Measurements from ENCODE around the gene ADGRD2.
A peak's percentile ranks its signal among the peaks of the same experiment; 100 is the strongest.

Gene ADGRD2

DNA sequence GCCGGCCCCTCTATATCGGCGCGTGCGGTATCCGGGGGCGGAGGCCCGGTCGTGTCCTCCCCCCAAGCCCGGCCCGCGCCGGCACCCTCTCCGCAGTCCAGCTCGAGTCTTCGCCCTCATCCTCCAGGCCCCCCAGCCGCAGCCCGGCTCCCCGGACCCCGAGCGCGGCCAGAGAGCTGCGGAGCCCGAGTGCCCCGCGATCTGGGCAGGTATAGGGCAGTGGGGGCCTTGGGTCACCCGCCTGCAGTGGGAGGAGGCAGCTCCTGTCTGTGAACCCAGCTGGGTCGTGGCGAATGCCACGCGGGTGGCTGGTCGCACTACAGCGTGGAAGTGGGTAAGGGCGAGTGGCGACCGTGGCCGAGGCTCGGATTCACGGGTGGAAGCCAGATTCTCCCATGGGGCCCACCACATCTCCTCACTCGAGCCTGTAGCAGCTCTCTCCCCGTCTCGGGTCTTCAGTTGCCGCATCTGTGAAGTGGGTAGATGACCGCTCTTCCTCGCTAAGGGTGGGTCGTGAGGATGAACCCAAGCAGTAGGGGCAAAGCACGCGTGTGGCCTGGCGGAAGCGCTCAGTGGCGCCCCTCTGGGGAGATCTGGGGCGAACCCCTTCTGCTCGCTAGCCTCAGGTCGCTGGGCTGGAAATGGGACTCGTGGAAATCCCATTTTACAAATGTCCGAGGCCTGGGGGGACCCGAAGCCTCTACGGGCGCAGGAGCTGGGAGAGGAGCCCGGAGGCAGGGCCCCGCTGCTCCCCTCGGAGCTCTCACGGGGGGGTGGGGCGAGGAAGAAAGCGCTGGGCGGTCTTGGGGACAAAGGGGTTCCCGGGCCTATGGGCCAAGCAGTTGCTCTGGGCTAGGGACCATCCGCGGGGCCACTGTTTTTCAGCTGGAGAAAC lies 55.0 kb downstream of the ADGRD2 start:
- H3K9ac ChIP-seq (ENCODE audit: low read depth, low read length, poor library complexity), result peak overlapping the region; percentile 81
- H2BK12ac ChIP-seq (ENCODE audit: low read length), result no peak overlapping the region
- peak overlapping the region; percentile 9 for H2BK120ac ChIP-seq (ENCODE audit: low read depth, low read length)
- H3K4me3 ChIP-seq (ENCODE audit: low read length in 2 of 2), result peak overlapping the region in 1 of 2 donors; percentile 67
- H3K23ac ChIP-seq (ENCODE audit: low read depth, low read length, poor library complexity), result peak overlapping the region; percentile 98
- no peak for DNase-seq (ENCODE audit: low spot score)
- H2BK5ac ChIP-seq (ENCODE audit: low read length), result no peak overlapping the region
- no peak overlapping the region for H3K27ac ChIP-seq (replicated peaks; ENCODE audit: low read length)
- H3K4me2 ChIP-seq (ENCODE audit: insufficient read depth, low read length, poor library complexity, severe bottlenecking), result peak overlapping the region; percentile 86
- H4K8ac ChIP-seq (ENCODE audit: low read depth, low read length), result peak overlapping the region; percentile 48
- peaks cover 28 to 75% (median 47%) of the 10 kb centered on the region in 3 experiments for H3K27me3 ChIP-seq (ENCODE audit: control insufficient read depth in 3 of 3, insufficient read depth in 3 of 3, low read depth in 1 of 3, low read length in 3 of 3)
- peak overlapping the region; percentile 90 for H3K18ac ChIP-seq (ENCODE audit: low read length)
- peak overlapping the region; percentile 98 for H2BK15ac ChIP-seq (ENCODE audit: low read length)
- H3K9me3 ChIP-seq (replicated peaks in 1 of 2; ENCODE audit: control insufficient read depth in 2 of 2, insufficient read depth in 1 of 2, low read depth in 1 of 2, low read length in 2 of 2), result peaks cover 0 to 4% of the 10 kb centered on the region in 2 donors
- peaks cover 0 to 6% of the 10 kb centered on the region in 2 donors for H3K4me1 ChIP-seq (ENCODE audit: control insufficient read depth in 2 of 2, insufficient read depth in 1 of 2, low read depth in 1 of 2, low read length in 2 of 2)
- H3K36me3 ChIP-seq (replicated peaks in 1 of 2; ENCODE audit: control insufficient read depth in 2 of 2, insufficient read depth in 2 of 2, low read length in 2 of 2), result no peaks in the 10 kb centered on the region
- H3K14ac ChIP-seq (ENCODE audit: low read length), result peak overlapping the region; percentile 94
- H2AK5ac ChIP-seq (ENCODE audit: low read depth, low read length), result peak overlapping the region; percentile 99
- H3K4ac ChIP-seq (ENCODE audit: low read length), result no peak overlapping the region
- WGBS, 2 donors (ENCODE audit: extremely low coverage in 2 of 2, insufficient read length in 2 of 2, insufficient replicate concordance in 1 of 2), result no CpG with 5 or more reads among the region's 69 CpGs
- no peaks in the 10 kb centered on the region for H3K79me1 ChIP-seq (ENCODE audit: low read depth, low read length)
- H4K91ac ChIP-seq (ENCODE audit: low read depth, low read length, poor library complexity), result no peak overlapping the region
- H2AFZ ChIP-seq (ENCODE audit: low read length), result peak overlapping the region; percentile 53

DNA sequence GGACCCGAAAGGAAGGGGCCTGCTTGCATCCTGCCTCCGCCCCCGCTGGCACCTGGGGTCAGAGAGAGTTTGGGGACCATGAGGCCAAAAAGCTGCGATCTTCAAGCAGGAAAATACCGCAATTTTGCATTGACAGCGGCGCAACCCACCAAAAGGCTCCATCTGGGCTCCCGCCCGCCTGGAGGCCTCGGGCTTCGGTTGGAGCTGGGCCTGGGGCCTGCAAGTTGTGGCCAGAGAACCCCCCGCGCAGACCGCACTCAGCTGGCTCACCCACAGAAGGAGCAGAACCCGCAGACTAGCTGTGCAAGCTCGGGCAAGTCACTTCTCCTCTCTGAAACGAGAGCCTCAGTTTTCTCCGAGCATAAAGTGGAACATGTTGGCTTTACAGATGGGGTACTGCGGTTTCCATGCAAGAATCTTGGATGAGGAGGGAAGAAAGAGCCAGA lies 55.7 kb downstream of the ADGRD2 start:
- peaks cover 0 to 4% of the 10 kb centered on the region in 2 donors for H3K9me3 ChIP-seq (replicated peaks in 1 of 2; ENCODE audit: control insufficient read depth in 2 of 2, insufficient read depth in 1 of 2, low read depth in 1 of 2, low read length in 2 of 2)
- H3K27me3 ChIP-seq (ENCODE audit: control insufficient read depth in 3 of 3, insufficient read depth in 3 of 3, low read depth in 1 of 3, low read length in 3 of 3), result peaks cover 28 to 68% (median 47%) of the 10 kb centered on the region in 3 experiments
- DNase-seq (ENCODE audit: low spot score), result no peak
- no peak overlapping the region for H4K8ac ChIP-seq (ENCODE audit: low read depth, low read length)
- H3K4me1 ChIP-seq (ENCODE audit: control insufficient read depth in 2 of 2, insufficient read depth in 1 of 2, low read depth in 1 of 2, low read length in 2 of 2), result peaks cover 0 to 6% of the 10 kb centered on the region in 2 donors
- H2BK120ac ChIP-seq (ENCODE audit: low read depth, low read length), result peak overlapping the region; percentile 9
- H3K4me3 ChIP-seq (ENCODE audit: low read length in 2 of 2), result no peak overlapping the region
- H3K9ac ChIP-seq (ENCODE audit: low read depth, low read length, poor library complexity), result no peak overlapping the region
- peak overlapping the region; percentile 31 for H3K14ac ChIP-seq (ENCODE audit: low read length)
- peak overlapping the region; percentile 22 for H2AFZ ChIP-seq (ENCODE audit: low read length)
- H2AK5ac ChIP-seq (ENCODE audit: low read depth, low read length), result peak overlapping the region; percentile 99
- no peak overlapping the region for H2BK12ac ChIP-seq (ENCODE audit: low read length)
- no peaks in the 10 kb centered on the region for H3K36me3 ChIP-seq (replicated peaks in 1 of 2; ENCODE audit: control insufficient read depth in 2 of 2, insufficient read depth in 2 of 2, low read length in 2 of 2)
- H3K23ac ChIP-seq (ENCODE audit: low read depth, low read length, poor library complexity), result no peak overlapping the region
- no peak overlapping the region for H3K4me2 ChIP-seq (ENCODE audit: insufficient read depth, low read length, poor library complexity, severe bottlenecking)
- H3K18ac ChIP-seq (ENCODE audit: low read length), result peak overlapping the region; percentile 74
- H4K91ac ChIP-seq (ENCODE audit: low read depth, low read length, poor library complexity), result no peak overlapping the region
- H2BK15ac ChIP-seq (ENCODE audit: low read length), result peak overlapping the region; percentile 98
- H3K4ac ChIP-seq (ENCODE audit: low read length), result no peak overlapping the region
- WGBS, 2 donors (ENCODE audit: extremely low coverage in 2 of 2, insufficient read length in 2 of 2, insufficient replicate concordance in 1 of 2), result no CpG with 5 or more reads among the region's 19 CpGs
- peak overlapping the region; percentile 4 for H2BK5ac ChIP-seq (ENCODE audit: low read length)
- H3K27ac ChIP-seq (replicated peaks; ENCODE audit: low read length), result no peak overlapping the region
- H3K79me1 ChIP-seq (ENCODE audit: low read depth, low read length), result no peaks in the 10 kb centered on the region

DNA sequence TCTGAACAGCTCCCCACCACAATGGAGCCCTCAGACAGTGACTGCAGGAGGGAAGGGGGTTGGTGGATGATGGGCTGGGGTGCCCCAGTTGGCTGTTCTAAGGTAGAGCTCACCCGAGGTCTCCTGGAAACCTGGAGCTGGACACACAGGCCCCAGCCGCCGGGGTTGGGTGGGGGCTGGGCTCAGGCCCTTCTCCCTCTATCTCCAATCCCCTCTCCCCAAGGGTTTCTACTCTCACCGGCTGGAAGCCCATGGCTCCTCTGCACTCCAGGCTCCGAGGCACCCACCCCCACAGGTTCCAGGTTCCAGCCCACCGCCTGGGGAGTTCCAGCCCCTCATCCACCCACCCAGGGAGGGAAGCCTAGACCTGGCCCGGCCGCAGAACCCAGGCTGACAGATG lies 56.2 kb downstream of the ADGRD2 start:
- H3K9me3 ChIP-seq (replicated peaks in 1 of 2; ENCODE audit: control insufficient read depth in 2 of 2, insufficient read depth in 1 of 2, low read depth in 1 of 2, low read length in 2 of 2), result peaks cover 0 to 4% of the 10 kb centered on the region in 2 donors
- H3K36me3 ChIP-seq (replicated peaks in 1 of 2; ENCODE audit: control insufficient read depth in 2 of 2, insufficient read depth in 2 of 2, low read length in 2 of 2), result no peaks in the 10 kb centered on the region
- WGBS, 2 donors (ENCODE audit: extremely low coverage in 2 of 2, insufficient read length in 2 of 2, insufficient replicate concordance in 1 of 2), result no CpG with 5 or more reads among the region's 8 CpGs
- H2BK5ac ChIP-seq (ENCODE audit: low read length), result peak overlapping the region; percentile 4
- H3K4ac ChIP-seq (ENCODE audit: low read length), result no peak overlapping the region
- no peak overlapping the region for H3K23ac ChIP-seq (ENCODE audit: low read depth, low read length, poor library complexity)
- H3K4me1 ChIP-seq (ENCODE audit: control insufficient read depth in 2 of 2, insufficient read depth in 1 of 2, low read depth in 1 of 2, low read length in 2 of 2), result peaks cover 0 to 6% of the 10 kb centered on the region in 2 donors
- DNase-seq (ENCODE audit: low spot score), result no peak
- peak overlapping the region; percentile 99 for H2AK5ac ChIP-seq (ENCODE audit: low read depth, low read length)
- H4K8ac ChIP-seq (ENCODE audit: low read depth, low read length), result no peak overlapping the region
- no peak overlapping the region for H4K91ac ChIP-seq (ENCODE audit: low read depth, low read length, poor library complexity)
- no peak overlapping the region for H3K4me3 ChIP-seq (ENCODE audit: low read length in 2 of 2)
- peak overlapping the region; percentile 5 for H3K14ac ChIP-seq (ENCODE audit: low read length)
- H3K27ac ChIP-seq (replicated peaks; ENCODE audit: low read length), result no peak overlapping the region
- H3K79me1 ChIP-seq (ENCODE audit: low read depth, low read length), result no peaks in the 10 kb centered on the region
- peak overlapping the region; percentile 31 for H3K18ac ChIP-seq (ENCODE audit: low read length)
- no peak overlapping the region for H2BK120ac ChIP-seq (ENCODE audit: low read depth, low read length)
- peak overlapping the region; percentile 20 for H2AFZ ChIP-seq (ENCODE audit: low read length)
- H2BK12ac ChIP-seq (ENCODE audit: low read length), result no peak overlapping the region
- no peak overlapping the region for H3K4me2 ChIP-seq (ENCODE audit: insufficient read depth, low read length, poor library complexity, severe bottlenecking)
- no peak overlapping the region for H2BK15ac ChIP-seq (ENCODE audit: low read length)
- H3K27me3 ChIP-seq (ENCODE audit: control insufficient read depth in 3 of 3, insufficient read depth in 3 of 3, low read depth in 1 of 3, low read length in 3 of 3), result peaks cover 28 to 63% (median 47%) of the 10 kb centered on the region in 3 experiments
- H3K9ac ChIP-seq (ENCODE audit: low read depth, low read length, poor library complexity), result no peak overlapping the region
